Embryonic facial prominence (tissue), 1 donor: ENCODE results near the gene HACD2.

Experiments used
- DNase-seq: peaks from one replicate; pipeline ENCODE4 v3.0.0-alpha.2; 2016; ENCODE audit errors: extremely low spot score

HACD2 gene

DNA sequence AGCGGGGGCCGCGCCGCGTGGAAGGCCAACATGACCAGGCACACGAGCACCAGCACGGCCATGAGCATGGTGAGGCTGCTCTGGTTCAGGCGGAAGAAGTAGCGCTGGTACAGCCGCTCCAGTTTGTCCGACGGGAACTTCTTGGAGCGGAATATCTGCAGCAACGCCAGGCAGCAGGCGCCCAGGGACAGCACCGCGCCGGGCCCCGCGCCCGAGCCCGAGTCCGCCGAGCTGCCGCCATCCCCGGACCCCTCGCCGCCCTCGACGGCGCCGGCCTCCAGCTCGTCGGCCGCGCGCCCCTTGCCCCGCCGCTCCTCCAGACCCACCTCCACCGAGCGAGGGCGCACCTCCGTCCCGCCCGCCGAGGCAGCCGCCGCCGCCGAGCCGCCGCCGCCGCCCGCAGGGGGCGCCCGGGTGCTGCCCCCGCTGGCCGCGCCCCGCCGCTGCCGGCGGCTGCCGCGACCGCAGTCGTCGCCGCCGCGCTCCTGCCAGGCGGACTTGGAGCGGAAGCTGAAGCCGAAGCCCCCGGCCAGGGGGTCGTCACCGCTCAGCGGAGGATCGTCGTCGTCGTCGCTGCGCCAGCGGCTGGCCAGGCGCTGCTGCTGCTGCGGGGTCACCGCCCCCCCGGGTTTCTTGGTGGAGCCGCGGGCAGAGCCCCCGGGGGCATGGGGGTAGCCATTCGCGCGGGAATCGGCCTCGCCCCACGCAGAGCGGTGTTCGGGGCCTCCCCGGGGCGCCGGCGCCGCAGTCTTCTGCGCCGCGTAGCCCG is 136.9 kb downstream of the HACD2 start:
- DNase-seq, result no peak

GRCh38 chr3:123447416-123447748 is 137.5 kb downstream of the HACD2 start:
- DNase-seq, result no peak

DNA sequence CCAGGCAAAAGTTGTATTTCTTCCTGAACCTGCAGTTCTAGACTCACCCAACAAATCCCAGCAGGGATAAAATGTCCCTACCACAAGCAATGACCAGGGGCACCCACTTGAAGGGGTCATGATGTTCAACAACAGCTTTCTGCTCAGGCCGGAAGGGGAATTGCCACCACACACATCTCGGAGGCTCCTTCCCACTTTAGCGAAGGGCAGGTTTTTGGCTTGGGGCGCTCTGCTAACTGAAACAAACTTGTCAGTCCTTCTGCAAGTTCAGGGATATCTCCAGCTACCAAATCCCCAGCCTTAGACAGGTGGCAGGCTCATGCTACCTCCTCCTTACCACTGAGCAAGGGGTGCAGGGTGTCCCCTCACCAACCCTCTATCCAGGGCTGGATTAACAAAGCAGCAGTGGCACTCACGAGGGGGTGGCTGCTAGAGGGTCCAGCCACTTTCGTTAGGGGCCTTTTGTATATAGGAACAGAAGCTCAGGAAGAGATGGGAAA is 138.2 kb downstream of the HACD2 start:
- DNase-seq, result no peak

DNA sequence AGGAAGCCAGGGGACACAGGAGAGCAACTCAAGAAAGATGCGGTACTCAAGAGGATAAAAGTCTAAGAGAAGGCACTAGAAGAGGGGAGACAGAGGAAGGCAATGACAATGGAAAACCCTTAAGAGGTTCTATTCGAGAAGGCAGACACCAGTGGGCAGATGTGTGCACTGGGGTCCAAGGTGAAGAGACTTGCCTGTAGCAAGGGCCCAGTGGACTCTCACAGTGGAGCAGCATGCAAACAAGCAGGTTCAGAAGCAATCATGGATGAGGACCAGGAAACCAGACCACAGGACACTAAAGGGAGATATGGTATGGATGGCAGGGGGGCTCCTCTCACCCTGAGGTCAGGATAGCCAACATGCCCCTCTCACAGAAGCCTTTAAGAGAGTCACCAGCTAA is 138.6 kb downstream of the HACD2 start:
- DNase-seq, result no peak

DNA sequence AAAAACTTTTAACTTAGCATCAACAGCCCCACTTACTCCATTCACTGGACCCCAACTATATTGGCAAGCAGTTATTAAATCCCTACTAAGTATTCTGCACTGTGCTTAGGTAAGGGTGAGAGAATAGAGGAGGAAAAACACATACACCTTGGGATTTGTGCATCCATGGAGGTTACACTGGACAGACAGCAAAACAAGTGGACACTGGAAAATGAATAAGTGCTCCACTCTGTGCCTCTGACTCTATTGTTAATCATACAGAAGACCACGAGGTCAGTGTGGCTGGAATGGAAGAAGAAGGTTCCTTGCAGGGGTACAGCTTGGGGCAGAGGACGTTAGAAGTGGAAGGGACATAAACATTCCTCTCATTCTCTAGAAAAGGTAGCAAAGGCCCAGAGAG is 139.2 kb downstream of the HACD2 start:
- DNase-seq, result no peak

DNA sequence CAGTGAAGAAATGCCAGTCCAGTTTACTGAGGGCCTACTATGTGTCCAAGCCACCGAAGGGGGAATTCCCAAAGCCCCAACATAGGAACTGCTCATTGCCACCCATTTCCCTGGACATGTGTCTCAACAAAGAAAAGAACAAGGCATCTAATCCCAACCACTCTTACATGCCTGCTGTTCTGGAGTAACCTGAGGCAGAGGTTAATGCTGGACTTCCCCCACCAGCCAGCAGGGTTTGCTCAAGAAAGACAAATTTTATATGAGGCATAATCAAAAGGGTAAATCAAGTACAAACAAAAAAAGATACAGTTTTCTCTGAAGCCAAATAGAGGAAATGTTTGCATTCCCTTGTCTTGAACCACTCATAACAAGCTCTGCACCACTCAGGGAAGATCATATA is 140.1 kb downstream of the HACD2 start:
- no peak for DNase-seq

- peak; percentile 46 for DNase-seq
Measured at GRCh38 chr3:123444023-123444422, 140.8 kb downstream of the HACD2 start.

DNA sequence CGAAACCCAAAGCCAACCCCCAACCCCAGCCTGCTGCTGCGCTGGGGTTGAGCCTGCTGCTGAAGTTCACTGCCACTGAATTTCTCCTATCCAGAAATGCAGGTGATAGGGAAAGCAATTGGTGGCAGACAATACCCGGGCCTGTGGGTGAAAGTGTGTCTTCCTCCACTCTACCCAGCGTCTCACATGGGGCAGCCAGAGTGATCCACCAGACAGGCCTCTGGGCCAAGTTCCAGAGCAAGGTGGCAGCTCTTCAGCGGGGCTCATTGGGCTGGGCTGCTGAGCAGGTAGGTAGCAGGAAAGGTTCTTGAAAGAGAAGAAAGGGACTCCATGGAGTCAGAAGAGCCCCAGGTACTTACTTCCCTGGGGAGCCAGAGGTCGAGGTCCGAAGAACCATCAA is 141.9 kb downstream of the HACD2 start:
- no peak for DNase-seq

DNA sequence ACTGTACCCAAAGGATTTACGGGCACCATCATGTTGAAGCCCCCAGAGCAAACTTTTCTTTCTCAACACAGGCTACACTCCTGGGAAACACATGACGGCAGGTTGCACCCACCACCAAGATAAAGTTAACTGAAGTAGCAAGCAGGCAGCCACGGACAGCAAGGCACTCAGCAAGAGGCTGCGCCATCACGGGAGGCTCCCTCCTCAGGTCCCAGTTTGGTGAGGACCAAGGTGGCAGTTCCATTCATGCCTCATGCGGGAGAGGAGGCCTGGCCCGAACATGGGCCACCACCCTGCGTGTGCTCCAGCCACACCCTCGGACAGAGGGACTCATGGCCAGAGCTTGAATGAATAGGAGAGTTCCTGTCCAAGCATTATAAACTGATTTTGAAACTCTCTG is 142.7 kb downstream of the HACD2 start:
- DNase-seq, result no peak
